OCI-LY1 (cell line): Measurements from ENCODE around the gene TK2.

Source experiments
- H2AFZ ChIP-seq: fragments of 200-600 bp; sonication (generic), shearing (Covaris generic); 2 replicates; pipeline ENCODE4 v1.6.0; 2014; ENCODE audit warnings: antibody characterized with exemption, mild to moderate bottlenecking, low read length
- H3F3A ChIP-seq: fragments of 200-600 bp; sonication (generic), shearing (Covaris generic); 2 replicates; pipeline ENCODE4 v1.6.0; 2014; ENCODE audit warnings: mild to moderate bottlenecking, antibody characterized with exemption, low read length, moderate library complexity; ENCODE audit not compliant: insufficient read depth
- H3K27ac ChIP-seq: fragments of 200-600 bp; sonication (generic); 2 replicates; pipeline ENCODE4 v1.5.1; 2014; ENCODE audit warnings: low read length, mixed run types, mild to moderate bottlenecking, low read depth; ENCODE audit not compliant: poor library complexity, severe bottlenecking
- H3K27me3 ChIP-seq: fragments of 200-600 bp; sonication (generic); 2 replicates; pipeline ENCODE4 v1.6.0; 2014; ENCODE audit warnings: antibody characterized with exemption, mild to moderate bottlenecking, low read length, moderate library complexity; ENCODE audit not compliant: insufficient read depth
- H3K36me3 ChIP-seq: fragments of 200-600 bp; sonication (generic); 2 replicates; pipeline ENCODE4 v1.6.1; 2014; ENCODE audit warnings: mild to moderate bottlenecking, antibody characterized with exemption, low read length, moderate library complexity, mixed read lengths; ENCODE audit not compliant: insufficient read depth
- H3K4me1 ChIP-seq: fragments of 200-600 bp; sonication (generic); 2 replicates; pipeline ENCODE4 v1.5.1; 2014; ENCODE audit warnings: mild to moderate bottlenecking, low read length, moderate library complexity; ENCODE audit not compliant: insufficient read depth, severe bottlenecking
- H3K4me2 ChIP-seq: fragments of 200-600 bp; sonication (generic), shearing (Covaris generic); 2 replicates; pipeline ENCODE4 v1.6.1; 2014; ENCODE audit warnings: low read length
- H3K4me3 ChIP-seq: fragments of 200-600 bp; sonication (generic); 2 replicates; pipeline ENCODE4 v1.5.1; 2014; ENCODE audit warnings: low read length, low read depth, mild to moderate bottlenecking, mixed read lengths; ENCODE audit not compliant: poor library complexity, severe bottlenecking
- H3K79me2 ChIP-seq: fragments of 200-600 bp; shearing (Covaris generic); 2 replicates; pipeline ENCODE4 v1.6.1; 2016; ENCODE audit warnings: mixed run types, low read length, mixed read lengths; ENCODE audit not compliant: insufficient read depth
- H3K9ac ChIP-seq: fragments of 200-600 bp; sonication (generic), shearing (Covaris generic); 2 replicates; pipeline ENCODE4 v1.6.1; 2014; ENCODE audit warnings: mild to moderate bottlenecking, low read length, mixed read lengths
- H3K9me2 ChIP-seq: fragments of 200-600 bp; sonication (generic), shearing (Covaris generic); 2 replicates; pipeline ENCODE4 v1.6.1; 2014; ENCODE audit warnings: low read depth, mild to moderate bottlenecking, low read length, mixed read lengths
- H3K9me3 ChIP-seq: fragments of 200-600 bp; shearing (Covaris generic); 2 replicates; pipeline ENCODE4 v1.6.1; 2014; ENCODE audit warnings: low read length, mixed read lengths
- H4K20me1 ChIP-seq: fragments of 200-600 bp; sonication (generic), shearing (Covaris generic); 2 replicates; pipeline ENCODE4 v1.6.0; 2016; ENCODE audit warnings: mild to moderate bottlenecking, low read length; ENCODE audit not compliant: insufficient read depth
- CTCF ChIP-seq: fragments of 200-600 bp; sonication (generic), shearing (Covaris generic); IDR thresholded peaks from 2 replicates; pipeline ENCODE4 v1.5.1; 2017; ENCODE audit warnings: mild to moderate bottlenecking, antibody characterized with exemption, low read length, moderate library complexity, mixed read lengths
- EZH2 ChIP-seq: fragments of 200-600 bp; sonication (generic), shearing (Covaris generic); IDR thresholded peaks from 2 replicates; pipeline ENCODE4 v1.8.0; 2017; ENCODE audit warnings: borderline replicate concordance, mixed run types, mild to moderate bottlenecking, antibody characterized with exemption, low read length, moderate library complexity, mixed read lengths

TK2 gene

GRCh38 chr16:66580605-66581209, 30.8 kb upstream of the TK2 start:
- TF ChIP-seq CTCF: no peak
- TF ChIP-seq EZH2: no peak
- Histone ChIP-seq H3K36me3 (no peaks in the 10 kb centered on the region), H3K4me2 (no peak overlapping the region), H3K9ac (no peak overlapping the region), H3K4me3 (no peak overlapping the region), H4K20me1 (no peaks in the 10 kb centered on the region), H3K27ac (no peak overlapping the region), H3K27me3 (no peaks in the 10 kb centered on the region), H3F3A (no peaks in the 10 kb centered on the region), H3K79me2 (no peaks in the 10 kb centered on the region), H3K9me2 (no peaks in the 10 kb centered on the region), H3K9me3 (no peaks in the 10 kb centered on the region), H3K4me1 (no peaks in the 10 kb centered on the region), H2AFZ (no peak overlapping the region)

DNA sequence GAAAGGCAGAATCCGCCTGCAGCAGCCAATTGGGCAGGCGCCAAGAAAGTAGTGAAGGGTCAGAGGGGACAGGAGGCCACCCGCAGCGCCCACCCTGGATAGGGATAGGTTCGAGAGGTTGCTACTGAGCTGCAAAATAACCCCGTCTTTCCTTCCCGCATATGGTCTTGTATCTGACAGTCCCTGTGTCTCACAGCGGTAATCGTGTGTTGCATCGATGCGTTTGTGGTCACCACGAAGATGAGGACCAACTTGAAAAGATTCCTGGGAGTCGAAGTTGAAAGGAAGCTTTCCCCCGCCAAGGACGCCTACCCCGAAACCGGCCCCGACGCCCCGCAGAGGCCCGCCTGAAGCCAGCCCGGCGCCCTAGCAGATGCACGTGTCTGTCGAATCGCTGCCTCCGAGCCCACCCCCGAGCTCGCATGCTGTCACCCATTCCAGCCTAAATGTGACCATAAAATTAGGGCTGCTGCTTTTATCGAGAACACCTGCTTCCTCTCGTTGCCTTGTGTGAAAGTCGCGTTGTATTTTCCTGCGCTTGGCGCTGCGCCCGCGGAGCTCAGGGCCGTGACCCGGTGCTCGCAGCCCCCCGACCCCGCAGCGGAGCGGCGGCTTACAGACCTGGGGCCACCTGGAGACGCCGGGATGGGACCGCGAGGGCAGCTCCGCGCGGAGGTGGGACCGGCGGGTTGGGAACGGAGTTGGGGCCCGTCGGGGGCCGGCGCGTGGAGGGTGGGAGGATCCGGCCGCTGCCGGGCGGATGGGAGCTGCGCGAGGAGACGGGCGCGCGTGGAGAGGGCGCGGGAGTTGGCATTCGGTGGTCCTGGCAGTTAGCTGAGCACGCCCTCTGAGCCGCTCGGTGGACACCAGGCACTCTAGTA, 29.0 kb upstream of the TK2 start, which contains the start of gene CMTM2:
Gene CMTM2 (plus strand): TSS at position 813 of the 881 bp plus-strand sequence. CDS start 145 bp downstream, outside the sequence.
- Histone ChIP-seq H3K4me3 (no peak within 1 kb of the TSS), H3K4me2 (no peak within 1 kb of the TSS), H2AFZ (no peak within 1 kb of the TSS), H3K4me1 (no peaks in the 10 kb centered on the region), H3K27ac (no peak within 1 kb of the TSS), H4K20me1 (no peaks in the 10 kb centered on the region), H3K27me3 (no peaks in the 10 kb centered on the region), H3F3A (no peaks in the 10 kb centered on the region), H3K9me2 (no peaks in the 10 kb centered on the region), H3K9me3 (no peaks in the 10 kb centered on the region), H3K9ac (no peak within 1 kb of the TSS), H3K36me3 (no peaks in the 10 kb centered on the region), H3K79me2 (no peaks in the 10 kb centered on the region)
- TF ChIP-seq CTCF (no peak), EZH2 (no peak)

DNA sequence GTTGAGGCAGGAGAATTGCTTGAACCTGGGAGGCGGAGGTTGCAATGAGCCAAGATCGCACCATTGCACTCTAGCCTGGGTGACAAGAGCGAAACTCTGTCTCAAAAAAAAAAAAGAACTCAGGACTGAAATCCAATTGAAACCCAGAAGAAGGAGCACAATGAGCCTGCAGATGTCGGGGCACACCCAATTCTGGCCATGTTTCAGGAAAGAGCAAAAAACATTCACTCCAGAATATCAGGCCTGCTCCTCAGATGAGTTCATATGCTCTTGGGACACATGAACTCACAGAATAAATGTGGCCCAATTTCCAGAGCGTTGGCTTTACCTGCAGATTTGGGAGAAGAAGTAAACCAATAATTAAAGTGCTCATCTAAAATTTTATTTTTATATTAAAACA, 26.4 kb upstream of the TK2 start:
- H3K4me3 ChIP-seq: no peak overlapping the region
- no peaks in the 10 kb centered on the region for H3K9me3 ChIP-seq
- no peak overlapping the region for H2AFZ ChIP-seq
- no peaks in the 10 kb centered on the region for H4K20me1 ChIP-seq
- no peaks in the 10 kb centered on the region for H3F3A ChIP-seq
- no peak overlapping the region for H3K27ac ChIP-seq
- no peak overlapping the region for H3K9ac ChIP-seq
- no peaks in the 10 kb centered on the region for H3K36me3 ChIP-seq
- H3K9me2 ChIP-seq: no peaks in the 10 kb centered on the region
- no peaks in the 10 kb centered on the region for H3K4me1 ChIP-seq
- no peak for TF ChIP-seq EZH2
- no peak for TF ChIP-seq CTCF
- H3K27me3 ChIP-seq: no peaks in the 10 kb centered on the region
- H3K4me2 ChIP-seq: no peak overlapping the region
- no peaks in the 10 kb centered on the region for H3K79me2 ChIP-seq
